ENCODE data around the gene NEUROD4. TPM values are rescaled to one million over a fixed set of nuclear protein-coding genes. Genes with fewer than 3 reads are reported as not detected.
A peak's percentile ranks its signal among the peaks of the same experiment; 100 is the strongest.

The NEUROD4 gene
- total and polyA plus RNA-seq, 8 donors: 0.02 TPM; not detected in 7

DNA sequence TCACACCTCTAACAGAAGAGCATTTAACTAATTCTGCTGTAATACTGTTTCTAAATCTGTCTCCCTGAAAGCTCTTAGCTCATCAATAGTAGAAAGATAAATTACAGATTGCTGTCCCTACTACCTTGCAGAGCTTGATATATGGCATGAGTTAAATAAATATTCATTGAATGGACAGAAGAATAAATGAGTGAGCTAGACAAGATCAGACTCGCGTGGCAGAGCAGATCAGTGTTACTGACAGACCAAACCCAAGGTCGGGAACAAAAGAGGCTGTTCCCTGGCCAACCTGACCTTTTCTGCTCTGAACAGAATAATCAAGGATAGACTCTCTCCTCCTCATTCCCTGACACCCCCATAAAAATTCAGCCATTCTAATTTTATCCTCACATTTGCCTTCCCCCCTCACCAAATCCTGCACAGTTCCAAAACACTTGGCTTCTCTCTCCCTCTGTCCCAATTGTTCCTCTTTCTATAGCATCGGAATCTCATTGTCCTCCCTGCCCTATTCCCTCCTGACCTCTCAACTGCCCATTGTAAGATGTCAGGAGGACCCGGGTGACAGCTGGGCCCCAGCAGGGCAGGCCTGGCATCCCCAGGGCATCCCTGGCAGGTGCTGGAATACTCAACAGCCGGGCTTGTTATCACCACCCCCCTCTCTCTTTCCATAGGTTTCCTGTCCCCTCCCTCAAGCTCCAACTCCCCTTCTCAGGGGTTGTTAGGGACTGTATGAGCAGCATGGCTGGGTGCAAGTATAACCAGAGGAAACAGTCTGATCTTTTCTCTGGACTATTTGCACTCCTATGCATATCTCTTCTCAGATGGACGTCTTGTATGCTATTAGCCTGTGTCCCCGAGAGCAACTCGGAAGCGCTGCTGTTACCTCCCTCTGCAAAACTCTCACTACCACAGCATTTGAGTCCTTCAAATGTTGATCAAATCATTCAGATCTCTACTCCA, 19.9 kb downstream of the NEUROD4 start:
- DNase-seq (no peak), ATAC-seq (no peak), FAIRE-seq (no peak)
- intact Hi-C loops (cut with DNase I): no loop called here
- H3K27ac ChIP-seq: no peak overlapping the region
- peaks cover 0 to 3% (median 0%) of the 10 kb centered on the region in 4 donors for H3K27me3 ChIP-seq
- 59 to 64% methylated on average over 10 of the region's 10 CpGs for WGBS, 2 donors
- no peak overlapping the region for H3K4me3 ChIP-seq
- H3K36me3 ChIP-seq: no peaks in the 10 kb centered on the region
- no peaks in the 10 kb centered on the region for H3K9me3 ChIP-seq
- TF ChIP-seq, protein P1, sequence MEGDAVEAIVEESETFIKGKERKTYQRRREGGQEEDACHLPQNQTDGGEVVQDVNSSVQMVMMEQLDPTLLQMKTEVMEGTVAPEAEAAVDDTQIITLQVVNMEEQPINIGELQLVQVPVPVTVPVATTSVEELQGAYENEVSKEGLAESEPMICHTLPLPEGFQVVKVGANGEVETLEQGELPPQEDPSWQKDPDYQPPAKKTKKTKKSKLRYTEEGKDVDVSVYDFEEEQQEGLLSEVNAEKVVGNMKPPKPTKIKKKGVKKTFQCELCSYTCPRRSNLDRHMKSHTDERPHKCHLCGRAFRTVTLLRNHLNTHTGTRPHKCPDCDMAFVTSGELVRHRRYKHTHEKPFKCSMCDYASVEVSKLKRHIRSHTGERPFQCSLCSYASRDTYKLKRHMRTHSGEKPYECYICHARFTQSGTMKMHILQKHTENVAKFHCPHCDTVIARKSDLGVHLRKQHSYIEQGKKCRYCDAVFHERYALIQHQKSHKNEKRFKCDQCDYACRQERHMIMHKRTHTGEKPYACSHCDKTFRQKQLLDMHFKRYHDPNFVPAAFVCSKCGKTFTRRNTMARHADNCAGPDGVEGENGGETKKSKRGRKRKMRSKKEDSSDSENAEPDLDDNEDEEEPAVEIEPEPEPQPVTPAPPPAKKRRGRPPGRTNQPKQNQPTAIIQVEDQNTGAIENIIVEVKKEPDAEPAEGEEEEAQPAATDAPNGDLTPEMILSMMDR (IDR thresholded peaks at IDR 0.05): no peak
- peaks cover 0 to 5% (median 5%) of the 10 kb centered on the region in 3 donors for H3K4me1 ChIP-seq

DNA sequence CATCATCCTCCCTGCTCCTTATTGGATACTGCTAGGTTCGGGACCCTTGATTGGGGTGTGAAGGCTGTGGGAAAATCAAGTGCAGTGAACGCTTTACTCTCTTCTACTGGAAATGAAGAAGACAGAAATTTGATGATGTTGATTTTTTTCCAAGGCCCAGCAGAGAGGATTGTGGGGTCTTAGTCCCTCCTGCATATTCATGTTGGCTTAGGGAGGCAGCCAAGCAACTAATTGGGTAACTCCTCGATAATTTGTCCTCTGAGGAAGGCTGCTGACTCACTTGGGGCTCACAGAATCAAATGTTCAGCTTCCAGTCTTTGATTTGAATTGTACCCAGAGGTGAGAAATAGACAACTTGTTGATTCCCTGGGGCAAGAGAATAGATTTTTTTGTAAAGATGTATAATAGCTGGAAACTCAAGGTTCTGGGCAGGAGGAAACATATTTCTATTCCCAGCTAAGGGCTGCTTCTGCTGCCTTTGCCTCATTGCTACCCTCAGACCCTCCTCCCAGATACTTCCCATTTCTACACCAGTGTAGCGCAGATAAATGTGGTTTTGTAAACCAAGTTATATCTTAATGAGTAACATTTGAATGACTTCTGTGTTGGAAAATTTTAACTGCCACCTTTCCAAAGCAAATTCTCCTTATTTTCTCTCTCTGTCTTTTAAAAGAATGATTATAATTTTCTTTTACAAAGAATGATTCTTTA, 21.7 kb downstream of the NEUROD4 start:
- no peak overlapping the region for H3K4me3 ChIP-seq
- FAIRE-seq: no peak
- TF ChIP-seq, protein P1 (IDR thresholded peaks at IDR 0.05): no peak

DNA sequence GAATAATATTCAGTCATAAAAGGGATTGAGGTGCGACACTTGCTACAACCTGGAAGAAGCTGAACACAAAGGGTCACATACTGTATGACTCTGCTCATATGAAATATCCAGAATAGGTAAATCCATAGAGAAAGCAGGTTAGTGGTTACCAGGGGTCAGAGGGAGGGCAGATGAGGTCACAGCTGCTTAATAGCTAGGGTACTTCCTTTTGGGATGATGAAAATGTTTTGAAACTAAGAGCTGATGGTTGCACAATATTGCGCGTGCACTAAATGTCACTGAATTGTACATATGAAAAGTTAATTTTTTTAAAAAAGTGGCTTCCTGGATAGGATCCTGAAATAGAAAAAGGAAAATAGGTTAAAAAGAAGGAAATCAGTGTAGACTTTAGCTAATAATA, 23.8 kb downstream of the NEUROD4 start:
- WGBS, 2 donors: 86 to 92% methylated on average over 3 of the region's 3 CpGs
- FAIRE-seq: no peak

More for the DNA sequence above, 21.7 kb downstream of the NEUROD4 start:
- Histone ChIP-seq H3K9me3 (no peaks in the 10 kb centered on the region), H3K4me1 (peaks cover 0 to 5% (median 5%) of the 10 kb centered on the region in 3 donors), H3K36me3 (no peaks in the 10 kb centered on the region), H3K27ac (no peak overlapping the region), H3K27me3 (peaks cover 0 to 3% (median 0%) of the 10 kb centered on the region in 4 donors)
- WGBS, 2 donors: 77% methylated on average over 4 of the region's 4 CpGs
- intact Hi-C loops (cut with DNase I): no loop called here
- DNase-seq: no peak
- ATAC-seq: no peak

DNA sequence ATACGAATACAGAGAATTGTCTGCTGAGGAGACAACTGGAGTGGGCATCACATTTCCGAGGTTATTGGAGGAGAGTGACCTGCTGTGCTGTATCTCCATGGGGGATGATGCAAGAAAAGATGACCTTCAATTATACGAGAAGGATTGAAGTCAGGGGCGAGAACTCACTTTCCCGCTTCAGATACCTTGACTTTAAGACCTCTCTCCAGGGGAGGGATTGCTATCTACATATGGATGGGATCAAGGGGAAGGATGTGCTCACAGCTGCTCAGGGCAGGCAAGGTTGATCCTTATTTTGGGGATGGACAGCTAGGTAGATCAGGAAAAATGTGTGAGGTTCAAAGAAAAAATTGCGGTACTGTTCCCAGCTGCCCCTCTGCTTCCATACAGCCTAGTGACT, 24.4 kb downstream of the NEUROD4 start:
- H3K4me3 ChIP-seq: no peak overlapping the region
- no peaks in the 10 kb centered on the region for H3K36me3 ChIP-seq
- no peak for DNase-seq
- intact Hi-C loops (cut with DNase I): no loop called here
- no peaks in the 10 kb centered on the region for H3K9me3 ChIP-seq
- no peak for ATAC-seq
- H3K27me3 ChIP-seq: peaks cover 0 to 3% (median 0%) of the 10 kb centered on the region in 4 donors
- H3K27ac ChIP-seq: no peak overlapping the region
- WGBS, 2 donors: 60 to 63% methylated on average over 6 of the region's 6 CpGs
- FAIRE-seq: no peak
- H3K4me1 ChIP-seq: no peaks in the 10 kb centered on the region
- TF ChIP-seq, protein P1 (IDR thresholded peaks at IDR 0.05): no peak

More for the DNA sequence above, 23.8 kb downstream of the NEUROD4 start:
- ATAC-seq: peak in 2 of 4 donors; percentile 29 to 42
- intact Hi-C loops (cut with DNase I): no loop called here
- H3K9me3 ChIP-seq: no peaks in the 10 kb centered on the region
- TF ChIP-seq, protein P1 (IDR thresholded peaks at IDR 0.05): no peak
- no peak overlapping the region for H3K4me3 ChIP-seq
- no peak overlapping the region for H3K27ac ChIP-seq
- H3K36me3 ChIP-seq: no peaks in the 10 kb centered on the region
- H3K4me1 ChIP-seq: no peaks in the 10 kb centered on the region
- peaks cover 0 to 3% (median 0%) of the 10 kb centered on the region in 4 donors for H3K27me3 ChIP-seq
- no peak for DNase-seq
